ENCODE measurements around the gene CD28.

The CD28 gene

GRCh38 chr2:203714112-203714511 is 7.7 kb downstream of the CD28 start:
- H3K27me3 ChIP-seq (ENCODE audit: insufficient read depth, low read length) = 0 out of 2 replicates have a peak, but pooled peaks cover 6% of the 10 kb centered on the region
- no peak overlapping the region for H3K4me2 ChIP-seq (ENCODE audit: low read length)
- TF ChIP-seq EZH2 (IDR thresholded peaks at IDR 0.05; ENCODE audit: borderline replicate concordance, low read length) (no peak), CTCF (IDR thresholded peaks at IDR 0.05; ENCODE audit: low read length) (no peak)
- no peaks in the 10 kb centered on the region for H3K9me3 ChIP-seq (ENCODE audit: low read length)
- no peak overlapping the region for H2AFZ ChIP-seq (ENCODE audit: low read length)
- no peaks in the 10 kb centered on the region for H3K9me2 ChIP-seq (ENCODE audit: low read depth, low read length)
- no peaks in the 10 kb centered on the region for H3F3A ChIP-seq (ENCODE audit: insufficient read depth, low read length)
- no peaks in the 10 kb centered on the region for H3K36me3 ChIP-seq (ENCODE audit: insufficient read depth, low read length)
- no peak overlapping the region for H3K27ac ChIP-seq (ENCODE audit: low read depth, low read length, poor library complexity, severe bottlenecking)
- H3K79me2 ChIP-seq (ENCODE audit: insufficient read depth, low read length) = no peaks in the 10 kb centered on the region
- H4K20me1 ChIP-seq (ENCODE audit: insufficient read depth, low read length) = no peaks in the 10 kb centered on the region
- H3K4me3 ChIP-seq (ENCODE audit: low read depth, low read length, poor library complexity, severe bottlenecking) = no peak overlapping the region
- H3K9ac ChIP-seq (ENCODE audit: low read length) = no peak overlapping the region
- peaks cover 8% of the 10 kb centered on the region for H3K4me1 ChIP-seq (ENCODE audit: insufficient read depth, low read length, severe bottlenecking)

GRCh38 chr2:203715744-203716143 is 9.3 kb downstream of the CD28 start:
- Histone ChIP-seq H3K27me3 (ENCODE audit: insufficient read depth, low read length) (0 out of 2 replicates have a peak, but pooled peaks cover 6% of the 10 kb centered on the region), H3K4me1 (ENCODE audit: insufficient read depth, low read length, severe bottlenecking) (no peaks in the 10 kb centered on the region), H3K9ac (ENCODE audit: low read length) (no peak overlapping the region), H3K79me2 (ENCODE audit: insufficient read depth, low read length) (no peaks in the 10 kb centered on the region), H3K4me3 (ENCODE audit: low read depth, low read length, poor library complexity, severe bottlenecking) (no peak overlapping the region), H3K36me3 (ENCODE audit: insufficient read depth, low read length) (no peaks in the 10 kb centered on the region), H3K9me2 (ENCODE audit: low read depth, low read length) (no peaks in the 10 kb centered on the region), H3K4me2 (ENCODE audit: low read length) (no peak overlapping the region), H3K9me3 (ENCODE audit: low read length) (no peaks in the 10 kb centered on the region), H4K20me1 (ENCODE audit: insufficient read depth, low read length) (no peaks in the 10 kb centered on the region), H2AFZ (ENCODE audit: low read length) (no peak overlapping the region), H3F3A (ENCODE audit: insufficient read depth, low read length) (no peaks in the 10 kb centered on the region), H3K27ac (ENCODE audit: low read depth, low read length, poor library complexity, severe bottlenecking) (no peak overlapping the region)
- no peak for TF ChIP-seq EZH2 (IDR thresholded peaks at IDR 0.05; ENCODE audit: borderline replicate concordance, low read length)
- TF ChIP-seq CTCF (IDR thresholded peaks at IDR 0.05; ENCODE audit: low read length) = no peak

- Histone ChIP-seq H3K79me2 (ENCODE audit: insufficient read depth, low read length) (no peaks in the 10 kb centered on the region), H3K9me3 (ENCODE audit: low read length) (no peaks in the 10 kb centered on the region), H3K4me3 (ENCODE audit: low read depth, low read length, poor library complexity, severe bottlenecking) (no peak overlapping the region), H3K36me3 (ENCODE audit: insufficient read depth, low read length) (no peaks in the 10 kb centered on the region), H3K27me3 (ENCODE audit: insufficient read depth, low read length) (0 out of 2 replicates have a peak, but pooled peaks cover 4% of the 10 kb centered on the region), H3K9ac (ENCODE audit: low read length) (no peak overlapping the region), H3K27ac (ENCODE audit: low read depth, low read length, poor library complexity, severe bottlenecking) (no peak overlapping the region), H3K9me2 (ENCODE audit: low read depth, low read length) (no peaks in the 10 kb centered on the region), H2AFZ (ENCODE audit: low read length) (no peak overlapping the region), H3F3A (ENCODE audit: insufficient read depth, low read length) (no peaks in the 10 kb centered on the region), H3K4me2 (ENCODE audit: low read length) (no peak overlapping the region), H3K4me1 (ENCODE audit: insufficient read depth, low read length, severe bottlenecking) (no peaks in the 10 kb centered on the region), H4K20me1 (ENCODE audit: insufficient read depth, low read length) (no peaks in the 10 kb centered on the region)
- TF ChIP-seq CTCF (IDR thresholded peaks at IDR 0.05; ENCODE audit: low read length) (no peak), EZH2 (IDR thresholded peaks at IDR 0.05; ENCODE audit: borderline replicate concordance, low read length) (no peak)
Measured at GRCh38 chr2:203718087-203718486, 11.6 kb downstream of the CD28 start.
